ENCODE measurements around the gene CARD9. TPM values are rescaled to one million over a fixed set of nuclear protein-coding genes. Genes with fewer than 3 reads are reported as not detected.

The CARD9 gene
- total and polyA plus RNA-seq, 2 of the 4 experiments (the other 2 are of a cell fraction): 0.36 to 1.9 TPM

- H4K20me1 ChIP-seq (ENCODE audit: insufficient read depth, low read length): 0 out of 2 replicates have a peak, but pooled peaks cover 2% of the 10 kb centered on the region
- H2BK20ac ChIP-seq (ENCODE audit: low read depth, low read length): no peak overlapping the region
- H2BK5ac ChIP-seq (ENCODE audit: low read depth, low read length, poor library complexity, severe bottlenecking): no peak overlapping the region
- H3K36me3 ChIP-seq (ENCODE audit: control insufficient read depth, insufficient read depth, low read length): no peaks in the 10 kb centered on the region
- H3K27ac ChIP-seq (ENCODE audit: insufficient read depth, low read length): no peak overlapping the region
- H2BK15ac ChIP-seq (ENCODE audit: low read depth, low read length): no peak overlapping the region
- peaks cover 5% of the 10 kb centered on the region; the same call in 1 of the 2 replicates for H3K9me1 ChIP-seq (ENCODE audit: insufficient read depth, low read length)
- BruUV-seq (replicated peaks): no TSS peak
- ATAC-seq (ENCODE audit: low read depth): no peak
- no peak overlapping the region; the same call in 1 of the 2 replicates for H4K91ac ChIP-seq (ENCODE audit: insufficient read depth, low read depth, low read length)
- peaks cover 20% of the 10 kb centered on the region for H3K4me1 ChIP-seq (ENCODE audit: control insufficient read depth, insufficient read depth, low read length)
- no peak overlapping the region for H3K4me2 ChIP-seq (ENCODE audit: low read depth, low read length)
- POLR2A ChIA-PET (ENCODE audit: unreplicated experiment): interaction anchor here (0.6 kb wide), 1 partner anchor 39 kb away, joined by 3 read pairs; no protein-coding TSS in a partner anchor
- H4K8ac ChIP-seq (ENCODE audit: low read depth in 2 of 2, low read length in 2 of 2): no peak overlapping the region
- CTCF ChIA-PET: interaction anchor here (0.6 to 0.8 kb wide), 2 partner anchors 10 to 726 kb away, joined by 3 read pairs; no protein-coding TSS in a partner anchor
- peak overlapping the region; percentile 98; the same call in 1 of the 2 replicates for H2AK5ac ChIP-seq (ENCODE audit: low read depth, low read length)
- no peak overlapping the region for H2AFZ ChIP-seq (replicated peaks; ENCODE audit: low read length, poor library complexity)
- H3K79me1 ChIP-seq (ENCODE audit: low read depth in 1 of 2, low read length in 2 of 2): peaks cover 3 to 11% of the 10 kb centered on the region in 2 experiments; a peak in 1 of 4 replicates
- H3K9me3 ChIP-seq (ENCODE audit: control insufficient read depth, insufficient read depth, low read length): peaks cover 2% of the 10 kb centered on the region; the same call in 1 of the 2 replicates
- no peak overlapping the region for H3K18ac ChIP-seq (ENCODE audit: low read depth, low read length)
- peak overlapping the region; percentile 91; the same call in 1 of the 2 replicates for H2BK120ac ChIP-seq (ENCODE audit: low read depth, low read length)
- dilution Hi-C loops (cut with HindIII; ENCODE audit: low sequenced_read_pairs, unreplicated experiment) (no loop called here), in situ Hi-C loops (cut with MboI; ENCODE audit: low sequenced_read_pairs) (loop anchor here (5.0 kb wide), 1 partner anchor 79 kb away; the partner anchor contains the start of gene SNAPC4), intact Hi-C loops (cut with micrococcal nuclease) (no loop called here)
- no peak overlapping the region for H3K14ac ChIP-seq (replicated peaks; ENCODE audit: low read depth, low read length)
- H3K56ac ChIP-seq (ENCODE audit: extremely low read depth, insufficient read depth, low read length): no peak overlapping the region
- H3K23ac ChIP-seq (ENCODE audit: low read depth, low read length): no peak overlapping the region
- TF ChIP-seq, protein P1, sequence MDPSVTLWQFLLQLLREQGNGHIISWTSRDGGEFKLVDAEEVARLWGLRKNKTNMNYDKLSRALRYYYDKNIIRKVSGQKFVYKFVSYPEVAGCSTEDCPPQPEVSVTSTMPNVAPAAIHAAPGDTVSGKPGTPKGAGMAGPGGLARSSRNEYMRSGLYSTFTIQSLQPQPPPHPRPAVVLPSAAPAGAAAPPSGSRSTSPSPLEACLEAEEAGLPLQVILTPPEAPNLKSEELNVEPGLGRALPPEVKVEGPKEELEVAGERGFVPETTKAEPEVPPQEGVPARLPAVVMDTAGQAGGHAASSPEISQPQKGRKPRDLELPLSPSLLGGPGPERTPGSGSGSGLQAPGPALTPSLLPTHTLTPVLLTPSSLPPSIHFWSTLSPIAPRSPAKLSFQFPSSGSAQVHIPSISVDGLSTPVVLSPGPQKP (IDR thresholded peaks at IDR 0.05; ENCODE audit: borderline replicate concordance, low read depth, low read length): no peak
- TF ChIP-seq BHLHE40 (IDR thresholded peaks at IDR 0.05; ENCODE audit: low read depth, low read length) (no peak), POLR2A (IDR thresholded peaks at IDR 0.05; ENCODE audit: low read depth, low read length) (no peak), CEBPB (IDR thresholded peaks at IDR 0.05; ENCODE audit: low read depth, low read length) (no peak), USF2 (IDR thresholded peaks at IDR 0.05; ENCODE audit: low read depth, low read length) (no peak), CHD1 (IDR thresholded peaks at IDR 0.05; ENCODE audit: low read depth, low read length) (no peak), MAZ (IDR thresholded peaks at IDR 0.05; ENCODE audit: borderline replicate concordance, low read depth, low read length) (no peak), SMC3 (IDR thresholded peaks at IDR 0.05; ENCODE audit: low read depth, low read length) (no peak), MAFK (IDR thresholded peaks at IDR 0.05; ENCODE audit: low read depth, low read length) (no peak), NFE2L2 (IDR thresholded peaks at IDR 0.05; ENCODE audit: low read depth, low read length) (no peak), RCOR1 (IDR thresholded peaks at IDR 0.05; ENCODE audit: insufficient replicate concordance, low read length) (no peak), MXI1 (IDR thresholded peaks at IDR 0.05; ENCODE audit: borderline replicate concordance, low read depth, low read length) (no peak), RFX5 (IDR thresholded peaks at IDR 0.05; ENCODE audit: low read depth, low read length) (no peak), RAD21 (IDR thresholded peaks at IDR 0.05; ENCODE audit: low read length) (no peak), FOS (IDR thresholded peaks at IDR 0.05; ENCODE audit: low read depth, low read length) (no peak)
- TF ChIP-seq, protein P2, sequence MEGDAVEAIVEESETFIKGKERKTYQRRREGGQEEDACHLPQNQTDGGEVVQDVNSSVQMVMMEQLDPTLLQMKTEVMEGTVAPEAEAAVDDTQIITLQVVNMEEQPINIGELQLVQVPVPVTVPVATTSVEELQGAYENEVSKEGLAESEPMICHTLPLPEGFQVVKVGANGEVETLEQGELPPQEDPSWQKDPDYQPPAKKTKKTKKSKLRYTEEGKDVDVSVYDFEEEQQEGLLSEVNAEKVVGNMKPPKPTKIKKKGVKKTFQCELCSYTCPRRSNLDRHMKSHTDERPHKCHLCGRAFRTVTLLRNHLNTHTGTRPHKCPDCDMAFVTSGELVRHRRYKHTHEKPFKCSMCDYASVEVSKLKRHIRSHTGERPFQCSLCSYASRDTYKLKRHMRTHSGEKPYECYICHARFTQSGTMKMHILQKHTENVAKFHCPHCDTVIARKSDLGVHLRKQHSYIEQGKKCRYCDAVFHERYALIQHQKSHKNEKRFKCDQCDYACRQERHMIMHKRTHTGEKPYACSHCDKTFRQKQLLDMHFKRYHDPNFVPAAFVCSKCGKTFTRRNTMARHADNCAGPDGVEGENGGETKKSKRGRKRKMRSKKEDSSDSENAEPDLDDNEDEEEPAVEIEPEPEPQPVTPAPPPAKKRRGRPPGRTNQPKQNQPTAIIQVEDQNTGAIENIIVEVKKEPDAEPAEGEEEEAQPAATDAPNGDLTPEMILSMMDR (conservative IDR thresholded peaks at IDR 0.05; ENCODE audit: low read depth, low read length): no peak
- 0 out of 2 replicates have a peak overlapping the region, but pooled peaks have one; percentile 100 for H3K4ac ChIP-seq (ENCODE audit: low read depth, low read length)
- DNase-seq: no peak
- H2AK9ac ChIP-seq (replicated peaks; ENCODE audit: low read depth, low read length, poor library complexity): peak overlapping the region; percentile 66
- no peak overlapping the region for H3K9ac ChIP-seq (ENCODE audit: low read depth, low read length)
- WGBS, 2 experiments (ENCODE audit: extremely low coverage in 2 of 2, insufficient read length in 1 of 2): 89% methylated on average over 3 of the region's 17 CpGs; no CpG with 5 or more reads in 1 of the 2 experiments
- H3K4me3 ChIP-seq (ENCODE audit: insufficient read depth, low read depth, low read length): no peak overlapping the region
- H3K27me3 ChIP-seq (ENCODE audit: control insufficient read depth, insufficient read depth, low read length): no peaks in the 10 kb centered on the region
- H4K5ac ChIP-seq (ENCODE audit: low read depth, low read length): no peak overlapping the region
Measured at GRCh38 chr9:136323371-136323789, 50.1 kb downstream of the CARD9 start.

All from IMR-90 (cell line).